Duodenal mucosa (tissue), 2 donors: Measurements from ENCODE around the gene TRDMT1.

Experiments
- H3K27ac ChIP-seq: one replicate; pipeline ENCODE4 v1.7.0; 2013; ENCODE audit warnings: low read depth, low read length
- H3K27me3 ChIP-seq, 2 donors: one replicate each; pipeline ENCODE4 v1.7.0; 2013; ENCODE audit warnings: low read length in 2 of 2, control low read depth in 1 of 2; ENCODE audit not compliant: insufficient read depth in 2 of 2, control insufficient read depth in 1 of 2
- H3K36me3 ChIP-seq, 2 donors: one replicate each; pipeline ENCODE4 v1.7.0; 2013; ENCODE audit warnings: low read length in 2 of 2, control low read depth in 1 of 2; ENCODE audit not compliant: insufficient read depth in 2 of 2, control insufficient read depth in 1 of 2
- H3K4me1 ChIP-seq, 2 donors: one replicate each; pipeline ENCODE4 v1.7.0; 2013; ENCODE audit warnings: low read length in 2 of 2, control low read depth in 1 of 2; ENCODE audit not compliant: insufficient read depth in 2 of 2, control insufficient read depth in 1 of 2
- H3K4me3 ChIP-seq, 2 donors: one replicate each; pipeline ENCODE4 v1.7.0; 2013; ENCODE audit warnings: low read length in 2 of 2, low read depth in 1 of 2
- H3K9ac ChIP-seq, 2 donors: one replicate each; pipeline ENCODE4 v1.7.0; 2013; ENCODE audit warnings: low read length in 2 of 2, low read depth in 1 of 2
- H3K9me3 ChIP-seq, 2 donors: one replicate each; pipeline ENCODE4 v1.7.0; 2013; ENCODE audit warnings: low read length in 2 of 2, control low read depth in 1 of 2; ENCODE audit not compliant: control insufficient read depth in 1 of 2

Gene TRDMT1, protein sequence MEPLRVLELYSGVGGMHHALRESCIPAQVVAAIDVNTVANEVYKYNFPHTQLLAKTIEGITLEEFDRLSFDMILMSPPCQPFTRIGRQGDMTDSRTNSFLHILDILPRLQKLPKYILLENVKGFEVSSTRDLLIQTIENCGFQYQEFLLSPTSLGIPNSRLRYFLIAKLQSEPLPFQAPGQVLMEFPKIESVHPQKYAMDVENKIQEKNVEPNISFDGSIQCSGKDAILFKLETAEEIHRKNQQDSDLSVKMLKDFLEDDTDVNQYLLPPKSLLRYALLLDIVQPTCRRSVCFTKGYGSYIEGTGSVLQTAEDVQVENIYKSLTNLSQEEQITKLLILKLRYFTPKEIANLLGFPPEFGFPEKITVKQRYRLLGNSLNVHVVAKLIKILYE

DNA sequence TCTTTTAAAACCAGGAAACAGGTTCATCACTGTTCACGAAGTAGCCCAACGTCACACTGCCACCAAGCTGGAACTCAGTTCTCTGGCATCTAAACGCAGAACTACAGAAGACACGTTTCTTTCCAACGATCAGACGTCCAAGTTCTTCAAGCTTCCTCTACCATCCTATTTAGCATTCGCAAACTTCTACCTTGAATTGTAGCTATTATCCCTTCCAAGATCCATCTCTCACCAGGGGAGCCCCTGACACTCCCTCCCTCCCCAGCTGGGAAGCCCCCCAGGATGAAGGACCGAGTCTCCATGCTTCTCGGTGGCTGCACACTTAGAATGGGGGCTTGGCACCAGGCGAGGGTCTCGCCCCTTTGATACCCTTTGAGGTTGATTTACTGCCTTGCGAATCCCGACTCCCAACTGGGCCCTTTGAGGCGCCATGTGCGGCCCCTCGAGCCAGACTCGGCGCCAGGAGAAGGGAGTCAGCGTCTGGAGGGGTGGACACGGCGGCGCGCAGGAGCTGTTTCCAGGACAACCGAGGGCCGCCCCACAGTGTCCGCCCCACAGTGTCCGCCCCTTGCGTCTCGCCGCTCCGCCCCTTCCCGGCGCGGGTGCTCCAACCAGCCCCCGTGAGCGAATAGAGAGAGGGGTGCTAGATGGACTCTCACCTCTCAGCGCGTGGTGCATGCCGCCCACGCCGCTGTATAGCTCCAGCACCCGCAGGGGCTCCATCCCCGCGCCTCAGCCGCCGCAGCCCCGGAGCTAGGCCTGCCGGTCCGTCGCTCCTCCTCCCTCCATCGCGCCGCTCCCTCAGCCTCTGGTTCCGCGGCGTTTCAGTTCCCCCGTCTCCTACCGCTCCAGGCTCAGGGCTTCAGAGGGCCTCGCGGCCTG is at the start of gene TRDMT1:
TRDMT1 (minus strand) TSS at position 761 of the 882 bp plus-strand sequence; CDS start at position 723, 38 bp downstream.
- Histone ChIP-seq H3K36me3 (no peaks in the 10 kb centered on the region), H3K9ac (peak within 1 kb of the TSS; percentile 80 to 83), H3K27me3 (no peaks in the 10 kb centered on the region), H3K27ac (peak within 1 kb of the TSS; percentile 92), H3K4me3 (peak within 1 kb of the TSS; percentile 91 to 93), H3K4me1 (peaks cover 4 to 14% of the 10 kb centered on the region in 2 donors), H3K9me3 (no peaks in the 10 kb centered on the region)

DNA sequence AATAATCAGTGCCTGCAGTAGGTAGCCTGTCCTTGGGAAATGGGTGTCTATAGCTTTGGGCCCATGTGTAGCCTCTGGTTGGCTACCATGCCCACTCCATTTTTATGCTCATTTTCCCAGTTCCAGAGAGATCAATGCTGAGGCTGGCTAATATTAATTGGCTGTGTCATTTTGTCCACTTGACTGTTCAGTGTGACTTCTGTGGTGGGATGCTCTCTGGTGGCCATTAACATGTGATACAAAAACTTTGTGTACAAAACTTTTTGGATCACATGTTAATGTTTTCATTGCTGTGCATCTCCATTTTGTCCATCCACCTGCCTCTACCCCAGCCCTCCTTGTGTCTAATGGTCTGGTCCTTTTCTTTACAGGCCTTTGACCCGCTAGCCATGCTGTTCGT is 49.3 kb upstream of the TRDMT1 start:
- Histone ChIP-seq H3K9me3 (no peaks in the 10 kb centered on the region), H3K27ac (no peak overlapping the region), H3K27me3 (no peaks in the 10 kb centered on the region), H3K4me1 (no peaks in the 10 kb centered on the region), H3K9ac (no peak overlapping the region), H3K4me3 (no peak overlapping the region), H3K36me3 (no peaks in the 10 kb centered on the region)

DNA sequence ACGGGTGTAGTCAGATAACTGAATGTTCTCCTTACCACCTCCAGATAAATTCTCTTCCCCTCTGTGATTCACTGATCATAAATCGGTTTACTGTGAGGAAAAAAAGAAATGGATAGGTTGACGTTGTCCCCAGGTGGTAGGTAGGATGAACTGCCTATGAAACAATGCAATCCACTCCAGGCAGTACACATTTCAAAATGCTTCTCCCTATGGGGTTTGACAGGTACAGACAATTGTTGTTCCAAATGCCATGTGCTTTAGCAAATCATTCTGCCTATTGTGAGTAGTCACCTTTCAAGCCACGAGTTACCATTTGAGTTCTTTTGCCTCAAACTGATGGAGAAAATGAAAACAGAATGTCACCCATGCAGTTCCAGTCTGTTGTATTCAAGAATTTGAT is 48.3 kb upstream of the TRDMT1 start:
- Histone ChIP-seq H3K4me3 (no peak overlapping the region), H3K4me1 (no peaks in the 10 kb centered on the region), H3K9ac (no peak overlapping the region), H3K9me3 (no peaks in the 10 kb centered on the region), H3K27me3 (no peaks in the 10 kb centered on the region), H3K27ac (no peak overlapping the region), H3K36me3 (no peaks in the 10 kb centered on the region)

GRCh38 chr10:17248964-17249363 is 47.5 kb upstream of the TRDMT1 start:
- Histone ChIP-seq H3K4me3 (no peak overlapping the region), H3K9me3 (no peaks in the 10 kb centered on the region), H3K9ac (no peak overlapping the region), H3K27ac (no peak overlapping the region), H3K4me1 (no peaks in the 10 kb centered on the region), H3K36me3 (no peaks in the 10 kb centered on the region), H3K27me3 (no peaks in the 10 kb centered on the region)

- Histone ChIP-seq H3K27ac (no peak overlapping the region), H3K9ac (no peak overlapping the region)
Measured at GRCh38 chr10:17247210-17247609, 45.7 kb upstream of the TRDMT1 start.

GRCh38 chr10:17244700-17245365 is 43.4 kb upstream of the TRDMT1 start:
- no peak overlapping the region for H3K4me3 ChIP-seq
- no peaks in the 10 kb centered on the region for H3K4me1 ChIP-seq
- no peaks in the 10 kb centered on the region for H3K36me3 ChIP-seq
- H3K27me3 ChIP-seq = no peaks in the 10 kb centered on the region
- H3K9me3 ChIP-seq = no peaks in the 10 kb centered on the region
- H3K9ac ChIP-seq = no peak overlapping the region
- no peak overlapping the region for H3K27ac ChIP-seq

More at GRCh38 chr10:17247210-17247609, 45.7 kb upstream of the TRDMT1 start:
- Histone ChIP-seq H3K4me3 (no peak overlapping the region), H3K36me3 (no peaks in the 10 kb centered on the region), H3K9me3 (no peaks in the 10 kb centered on the region), H3K27me3 (no peaks in the 10 kb centered on the region), H3K4me1 (no peaks in the 10 kb centered on the region)

GRCh38 chr10:17241611-17242333 is 40.3 kb upstream of the TRDMT1 start:
- Histone ChIP-seq H3K4me3 (no peak overlapping the region), H3K9ac (no peak overlapping the region), H3K27ac (no peak overlapping the region), H3K9me3 (no peaks in the 10 kb centered on the region), H3K36me3 (peaks cover 0 to 4% of the 10 kb centered on the region in 2 donors), H3K4me1 (no peaks in the 10 kb centered on the region), H3K27me3 (no peaks in the 10 kb centered on the region)

GRCh38 chr10:17240616-17241015 is 39.1 kb upstream of the TRDMT1 start:
- Histone ChIP-seq H3K4me1 (peaks cover 0 to 2% of the 10 kb centered on the region in 2 donors), H3K27me3 (no peaks in the 10 kb centered on the region), H3K36me3 (peaks cover 4 to 11% of the 10 kb centered on the region in 2 donors), H3K27ac (no peak overlapping the region), H3K9ac (no peak overlapping the region), H3K9me3 (no peaks in the 10 kb centered on the region), H3K4me3 (no peak overlapping the region)

GRCh38 chr10:17240096-17240495 is 38.6 kb upstream of the TRDMT1 start:
- Histone ChIP-seq H3K4me3 (no peak overlapping the region), H3K4me1 (peaks cover under 1 to 7% of the 10 kb centered on the region in 2 donors), H3K27ac (no peak overlapping the region), H3K9ac (no peak overlapping the region), H3K36me3 (peaks cover 6 to 16% of the 10 kb centered on the region in 2 donors), H3K27me3 (no peaks in the 10 kb centered on the region), H3K9me3 (no peaks in the 10 kb centered on the region)
